Neuronal stem cell (in vitro differentiated cells): ENCODE data around the gene EN2.
A peak's percentile ranks its signal among the peaks of the same experiment; 100 is the strongest.

Source experiments
- DNase-seq: peaks from one replicate; pipeline ENCODE4 v3.0.0-alpha.2; 2013; ENCODE audit warnings: low spot score
- H2AFZ ChIP-seq: one replicate; pipeline ENCODE4 v1.6.1; 2013; ENCODE audit warnings: mild to moderate bottlenecking, low read length, inconsistent platforms
- H2AK5ac ChIP-seq: 2 replicates; pipeline ENCODE4 v1.6.1; 2013; ENCODE audit warnings: low read depth, mild to moderate bottlenecking, inconsistent platforms, low read length, moderate library complexity, mixed read lengths
- H2BK120ac ChIP-seq: 2 replicates; pipeline ENCODE4 v1.6.1; 2013; ENCODE audit warnings: low read depth, mild to moderate bottlenecking, inconsistent platforms, low read length, moderate library complexity, mixed read lengths
- H2BK12ac ChIP-seq: one replicate; pipeline ENCODE4 v1.6.1; 2013; ENCODE audit warnings: low read length, inconsistent platforms
- H2BK15ac ChIP-seq: 2 replicates; pipeline ENCODE4 v1.6.1; 2013; ENCODE audit warnings: mild to moderate bottlenecking, low read length, inconsistent platforms, mixed read lengths
- H2BK5ac ChIP-seq: one replicate; pipeline ENCODE4 v1.6.1; 2013; ENCODE audit warnings: inconsistent platforms, mild to moderate bottlenecking, low read length, moderate library complexity
- H3K14ac ChIP-seq: one replicate; pipeline ENCODE4 v1.6.1; 2013; ENCODE audit warnings: low read length, inconsistent platforms
- H3K18ac ChIP-seq: 2 replicates; pipeline ENCODE4 v1.6.1; 2013; ENCODE audit warnings: low read length, inconsistent platforms
- H3K23ac ChIP-seq: 2 replicates; pipeline ENCODE4 v1.6.1; 2013; ENCODE audit warnings: low read depth, mild to moderate bottlenecking, mixed read lengths, low read length, inconsistent platforms; ENCODE audit not compliant: poor library complexity
- H3K27ac ChIP-seq: replicated peaks from 3 replicates; pipeline ENCODE4 v1.5.1; 2013; ENCODE audit warnings: low read length, inconsistent platforms
- H3K27me3 ChIP-seq, 3 experiments: 2 replicates each; pipeline ENCODE4 v1.6.1; 2013; ENCODE audit warnings: low read length in 3 of 3, mild to moderate bottlenecking in 2 of 3, inconsistent platforms in 1 of 3, low read depth in 1 of 3, mixed read lengths in 1 of 3, moderate library complexity in 1 of 3; ENCODE audit not compliant: control insufficient read depth in 3 of 3, insufficient read depth in 3 of 3
- H3K36me3 ChIP-seq, 2 donors: replicated peaks in 1 of 2; 2 replicates each; pipeline ENCODE4 v1.6.1; 2013; ENCODE audit warnings: low read length in 2 of 2; ENCODE audit not compliant: control insufficient read depth in 2 of 2, insufficient read depth in 2 of 2
- H3K4ac ChIP-seq: 2 replicates; pipeline ENCODE4 v1.6.1; 2013; ENCODE audit warnings: inconsistent platforms, mild to moderate bottlenecking, low read length, moderate library complexity
- H3K4me1 ChIP-seq, 2 donors: 1 replicate in 1 of 2; 2 replicates in 1 of 2; pipeline ENCODE4 v1.6.1; 2013; ENCODE audit warnings: low read length in 2 of 2, low read depth in 1 of 2; ENCODE audit not compliant: control insufficient read depth in 2 of 2, insufficient read depth in 1 of 2
- H3K4me2 ChIP-seq: one replicate; pipeline ENCODE4 v1.6.1; 2013; ENCODE audit warnings: mild to moderate bottlenecking, low read length, inconsistent platforms; ENCODE audit not compliant: insufficient read depth, poor library complexity, severe bottlenecking
- H3K4me3 ChIP-seq, 2 donors: 2 replicates each; pipeline ENCODE4 v1.5.1; 2013; ENCODE audit warnings: low read length in 2 of 2, mild to moderate bottlenecking in 2 of 2, inconsistent platforms in 1 of 2, moderate library complexity in 1 of 2
- H3K79me1 ChIP-seq: one replicate; pipeline ENCODE4 v1.6.1; 2013; ENCODE audit warnings: low read depth, mild to moderate bottlenecking, inconsistent platforms, low read length, moderate library complexity
- H3K9ac ChIP-seq: one replicate; pipeline ENCODE4 v1.6.1; 2013; ENCODE audit warnings: mild to moderate bottlenecking, low read depth, low read length, inconsistent platforms; ENCODE audit not compliant: poor library complexity
- H3K9me3 ChIP-seq, 2 donors: replicated peaks in 1 of 2; 2 replicates each; pipeline versions ENCODE3 to v1.6.1; 2013; ENCODE audit warnings: low read length in 2 of 2, mild to moderate bottlenecking in 2 of 2, inconsistent platforms in 1 of 2, low read depth in 1 of 2, mixed read lengths in 1 of 2, moderate library complexity in 1 of 2; ENCODE audit not compliant: control insufficient read depth in 2 of 2, insufficient read depth in 1 of 2
- H4K8ac ChIP-seq: one replicate; pipeline ENCODE4 v1.6.1; 2013; ENCODE audit warnings: low read depth, mild to moderate bottlenecking, inconsistent platforms, low read length, moderate library complexity
- H4K91ac ChIP-seq: one replicate; pipeline ENCODE4 v1.6.1; 2013; ENCODE audit warnings: low read length, low read depth, mild to moderate bottlenecking, inconsistent platforms; ENCODE audit not compliant: poor library complexity
- WGBS, 2 donors: extraction: QIAGEN DNeasy Blood & Tissue Kit; methylation state at CpG; one replicate each; pipeline ENCODE4 v1.1.7; 2013; ENCODE audit warnings: missing lambda C conversion rate in 2 of 2, mixed read lengths in 1 of 2; ENCODE audit not compliant: insufficient read length in 2 of 2, insufficient replicate concordance in 1 of 2; ENCODE audit errors: extremely low coverage in 2 of 2; 5-methylcytosine and 5-hydroxymethylcytosine counted together

The EN2 gene

GRCh38 chr7:155507576-155507975 lies 49.6 kb downstream of the EN2 start:
- H3K9me3 ChIP-seq: no peaks in the 10 kb centered on the region
- H2BK12ac ChIP-seq: no peak overlapping the region
- peaks cover 0 to 42% of the 10 kb centered on the region in 2 donors for H3K36me3 ChIP-seq
- H3K4me3 ChIP-seq: peak overlapping the region in 1 of 2 donors; percentile 65
- no peak overlapping the region for H3K23ac ChIP-seq
- no peak for DNase-seq
- WGBS, 2 donors: no CpG with 5 or more reads among the region's 4 CpGs
- no peak overlapping the region for H2BK15ac ChIP-seq
- no peak overlapping the region for H2BK120ac ChIP-seq
- peaks cover 0 to 77% (median 20%) of the 10 kb centered on the region in 3 experiments for H3K27me3 ChIP-seq
- no peak overlapping the region for H4K91ac ChIP-seq
- no peak overlapping the region for H3K4ac ChIP-seq
- no peak overlapping the region for H3K9ac ChIP-seq
- no peak overlapping the region for H3K18ac ChIP-seq
- no peak overlapping the region for H3K27ac ChIP-seq
- H3K4me1 ChIP-seq: peaks cover 0 to 26% of the 10 kb centered on the region in 2 donors
- H2AK5ac ChIP-seq: no peak overlapping the region
- H4K8ac ChIP-seq: no peak overlapping the region
- no peak overlapping the region for H3K4me2 ChIP-seq
- H2BK5ac ChIP-seq: no peak overlapping the region
- H3K79me1 ChIP-seq: no peaks in the 10 kb centered on the region
- no peak overlapping the region for H2AFZ ChIP-seq
- no peak overlapping the region for H3K14ac ChIP-seq

GRCh38 chr7:155508376-155509358 lies 50.7 kb downstream of the EN2 start:
- Histone ChIP-seq H2AK5ac (no peak overlapping the region), H2BK120ac (no peak overlapping the region), H3K18ac (no peak overlapping the region), H3K27me3 (peaks cover 0 to 72% (median 19%) of the 10 kb centered on the region in 3 experiments), H2BK12ac (no peak overlapping the region), H3K4me2 (no peak overlapping the region), H3K9me3 (no peaks in the 10 kb centered on the region), H3K9ac (no peak overlapping the region), H3K36me3 (peaks cover 0 to 32% of the 10 kb centered on the region in 2 donors), H3K4me1 (peaks cover 0 to 28% of the 10 kb centered on the region in 2 donors), H3K4ac (no peak overlapping the region), H3K4me3 (peak overlapping the region in 1 of 2 donors; percentile 65), H3K79me1 (no peaks in the 10 kb centered on the region), H2AFZ (peak overlapping the region; percentile 71), H3K23ac (no peak overlapping the region), H2BK5ac (no peak overlapping the region), H3K27ac (no peak overlapping the region), H4K91ac (no peak overlapping the region), H4K8ac (no peak overlapping the region), H3K14ac (no peak overlapping the region), H2BK15ac (no peak overlapping the region)
- no CpG with 5 or more reads among the region's 29 CpGs for WGBS, 2 donors
- DNase-seq: no peak

GRCh38 chr7:155509359-155509724 lies 51.4 kb downstream of the EN2 start:
- peaks cover 0 to 72% (median 19%) of the 10 kb centered on the region in 3 experiments for H3K27me3 ChIP-seq
- H3K36me3 ChIP-seq: peaks cover 0 to 32% of the 10 kb centered on the region in 2 donors
- no peak overlapping the region for H3K9ac ChIP-seq
- H4K8ac ChIP-seq: no peak overlapping the region
- H2AFZ ChIP-seq: peak overlapping the region; percentile 71
- no peak overlapping the region for H2BK5ac ChIP-seq
- no peak overlapping the region for H3K4ac ChIP-seq
- no peaks in the 10 kb centered on the region for H3K9me3 ChIP-seq
- H3K79me1 ChIP-seq: no peaks in the 10 kb centered on the region
- H3K4me2 ChIP-seq: no peak overlapping the region
- DNase-seq: no peak
- no peak overlapping the region for H2BK15ac ChIP-seq
- WGBS, 2 donors: no CpG with 5 or more reads among the region's 16 CpGs
- no peak overlapping the region for H2BK120ac ChIP-seq
- no peak overlapping the region for H3K23ac ChIP-seq
- no peak overlapping the region for H2BK12ac ChIP-seq
- H3K14ac ChIP-seq: no peak overlapping the region
- H2AK5ac ChIP-seq: no peak overlapping the region
- peak overlapping the region in 1 of 2 donors; percentile 65 for H3K4me3 ChIP-seq
- no peak overlapping the region for H4K91ac ChIP-seq
- no peak overlapping the region for H3K27ac ChIP-seq
- no peak overlapping the region for H3K18ac ChIP-seq
- H3K4me1 ChIP-seq: peaks cover 0 to 28% of the 10 kb centered on the region in 2 donors
